IMR-90 (cell line): Measurements from ENCODE around the gene UBXN11. TPM values are rescaled to one million over a fixed set of nuclear protein-coding genes. Genes with fewer than 3 reads are reported as not detected.

Source experiments
- ATAC-seq: fragments of 200-7000 bp; cut with Tn5 transposase; 2 replicates; pipeline ENCODE4 v1.9.1; 2020; ENCODE audit warnings: low read depth, mild to moderate bottlenecking, moderate library complexity
- BruUV-seq: library from RNA; stranded (reverse); fragments of 400-500 nt; replicated peaks from 2 replicates; lab custom pipeline; 2021; lab: Mats Ljungman, UMichigan
- CTCF ChIA-PET: fragments of 300-600 bp; formaldehyde crosslinking; extraction: SDS; loops from one replicate; lab custom pipeline; 2021; ENCODE audit warnings: antibody characterized with exemption; lab: Yijun Ruan, JAX
- POLR2A ChIA-PET: fragments of 300-600 bp; sonication (Branson Sonifier 250); formaldehyde crosslinking; loops from one replicate; lab custom pipeline; 2022; ENCODE audit warnings: antibody characterized with exemption; ENCODE audit not compliant: unreplicated experiment; lab: Charles Lee
- DNase-seq: peaks from one replicate; pipeline ENCODE4 v3.0.0; 2013
- H2AFZ ChIP-seq: replicated peaks from 2 replicates; pipeline ENCODE3; 2013; ENCODE audit warnings: low read length, mild to moderate bottlenecking; ENCODE audit not compliant: poor library complexity
- H2AK5ac ChIP-seq: 2 replicates; pipeline ENCODE4 v1.6.1; 2013; ENCODE audit warnings: low read depth, low read length, inconsistent platforms
- H2AK9ac ChIP-seq: replicated peaks from 2 replicates; pipeline ENCODE3; 2013; ENCODE audit warnings: mild to moderate bottlenecking, low read depth, low read length, moderate library complexity; ENCODE audit not compliant: poor library complexity
- H2BK120ac ChIP-seq: 2 replicates; pipeline ENCODE4 v1.6.1; 2013; ENCODE audit warnings: low read depth, low read length, inconsistent platforms
- H2BK15ac ChIP-seq: 3 replicates; pipeline ENCODE4 v1.6.1; 2013; ENCODE audit warnings: low read depth, low read length, inconsistent platforms
- H2BK20ac ChIP-seq: 2 replicates; pipeline ENCODE4 v1.6.1; 2013; ENCODE audit warnings: low read depth, mild to moderate bottlenecking, inconsistent platforms, low read length, moderate library complexity
- H2BK5ac ChIP-seq: 2 replicates; pipeline ENCODE4 v1.6.1; 2013; ENCODE audit warnings: mild to moderate bottlenecking, low read depth, low read length, inconsistent platforms; ENCODE audit not compliant: poor library complexity, severe bottlenecking
- H3K14ac ChIP-seq: replicated peaks from 2 replicates; pipeline ENCODE4 v1.6.1; 2013; ENCODE audit warnings: low read depth, low read length, inconsistent platforms
- H3K18ac ChIP-seq: 2 replicates; pipeline ENCODE4 v1.6.1; 2013; ENCODE audit warnings: low read depth, low read length, control low read depth
- H3K23ac ChIP-seq: 2 replicates; pipeline ENCODE4 v1.6.1; 2013; ENCODE audit warnings: low read depth, low read length, inconsistent platforms
- H3K27ac ChIP-seq: 2 replicates; pipeline ENCODE4 v1.5.1; 2013; ENCODE audit warnings: mild to moderate bottlenecking, control low read depth, low read length; ENCODE audit not compliant: insufficient read depth
- H3K27me3 ChIP-seq: 2 replicates; pipeline ENCODE4 v1.6.1; 2013; ENCODE audit warnings: low read length; ENCODE audit not compliant: control insufficient read depth, insufficient read depth
- H3K36me3 ChIP-seq: 2 replicates; pipeline ENCODE4 v1.6.1; 2013; ENCODE audit warnings: low read length, mixed read lengths; ENCODE audit not compliant: control insufficient read depth, insufficient read depth
- H3K4ac ChIP-seq: 2 replicates; pipeline ENCODE4 v1.6.1; 2013; ENCODE audit warnings: low read depth, low read length, inconsistent platforms
- H3K4me1 ChIP-seq: 2 replicates; pipeline ENCODE4 v1.6.1; 2013; ENCODE audit warnings: low read length, mixed read lengths; ENCODE audit not compliant: control insufficient read depth, insufficient read depth
- H3K4me2 ChIP-seq: 2 replicates; pipeline ENCODE4 v1.6.1; 2013; ENCODE audit warnings: low read depth, mild to moderate bottlenecking, control low read depth, low read length, moderate library complexity
- H3K4me3 ChIP-seq: 2 replicates; pipeline ENCODE4 v1.5.1; 2013; ENCODE audit warnings: low read depth, mild to moderate bottlenecking, control low read depth, low read length, moderate library complexity; ENCODE audit not compliant: insufficient read depth
- H3K56ac ChIP-seq: 2 replicates; pipeline ENCODE4 v1.6.1; 2013; ENCODE audit warnings: low read length, inconsistent platforms; ENCODE audit not compliant: insufficient read depth; ENCODE audit errors: extremely low read depth
- H3K79me1 ChIP-seq, 2 experiments: 2 replicates each; pipeline ENCODE4 v1.6.1; 2013; ENCODE audit warnings: low read length in 2 of 2, inconsistent platforms in 1 of 2, low read depth in 1 of 2
- H3K9ac ChIP-seq: 2 replicates; pipeline ENCODE4 v1.6.1; 2013; ENCODE audit warnings: low read depth, low read length, control low read depth
- H3K9me1 ChIP-seq: 2 replicates; pipeline ENCODE4 v1.6.1; 2013; ENCODE audit warnings: low read length, inconsistent platforms; ENCODE audit not compliant: insufficient read depth
- H3K9me3 ChIP-seq: 2 replicates; pipeline ENCODE4 v1.6.1; 2013; ENCODE audit warnings: low read length; ENCODE audit not compliant: control insufficient read depth, insufficient read depth
- H4K20me1 ChIP-seq: 2 replicates; pipeline ENCODE4 v1.6.1; 2013; ENCODE audit warnings: low read length, inconsistent platforms; ENCODE audit not compliant: insufficient read depth
- H4K5ac ChIP-seq: 2 replicates; pipeline ENCODE4 v1.6.1; 2013; ENCODE audit warnings: mild to moderate bottlenecking, low read depth, low read length, control low read depth
- H4K8ac ChIP-seq, 2 experiments: 2 replicates each; pipeline ENCODE4 v1.6.1; 2013; ENCODE audit warnings: low read depth in 2 of 2, low read length in 2 of 2, control low read depth in 1 of 2, inconsistent platforms in 1 of 2
- H4K91ac ChIP-seq: 2 replicates; pipeline ENCODE4 v1.6.1; 2013; ENCODE audit warnings: low read depth, low read length, inconsistent platforms; ENCODE audit not compliant: insufficient read depth
- BHLHE40 ChIP-seq: fragments of 150-350 bp; IDR thresholded peaks from 2 replicates; pipeline ENCODE4 v1.6.1; 2016; ENCODE audit warnings: mild to moderate bottlenecking, low read depth, low read length
- CEBPB ChIP-seq: IDR thresholded peaks from 2 replicates; pipeline ENCODE4 v1.6.1; 2012; ENCODE audit warnings: low read depth, low read length, improper control_type of control experiment
- CHD1 ChIP-seq: IDR thresholded peaks from 2 replicates; pipeline ENCODE4 v1.6.1; 2012; ENCODE audit warnings: low read depth, low read length, improper control_type of control experiment
- MAFK ChIP-seq: IDR thresholded peaks from 2 replicates; pipeline ENCODE4 v1.6.1; 2012; ENCODE audit warnings: low read depth, low read length, improper control_type of control experiment
- MAZ ChIP-seq: IDR thresholded peaks from 2 replicates; pipeline ENCODE4 v1.6.1; 2012; ENCODE audit warnings: low read depth, mild to moderate bottlenecking, low read length, improper control_type of control experiment, moderate library complexity, borderline replicate concordance
- POLR2A ChIP-seq: IDR thresholded peaks from 2 replicates; pipeline ENCODE4 v1.6.1; 2012; ENCODE audit warnings: mild to moderate bottlenecking, low read depth, low read length
- RAD21 ChIP-seq: IDR thresholded peaks from 2 replicates; pipeline ENCODE4 v1.6.1; 2012; ENCODE audit warnings: low read length, improper control_type of control experiment
- RCOR1 ChIP-seq: IDR thresholded peaks from 2 replicates; pipeline ENCODE4 v1.6.1; 2012; ENCODE audit warnings: mild to moderate bottlenecking, low read length, improper control_type of control experiment; ENCODE audit not compliant: insufficient replicate concordance
- RFX5 ChIP-seq: IDR thresholded peaks from 2 replicates; pipeline ENCODE4 v1.8.0; 2012; ENCODE audit warnings: low read depth, mild to moderate bottlenecking, low read length, moderate library complexity
- SMC3 ChIP-seq: fragments of 150-350 bp; IDR thresholded peaks from 2 replicates; pipeline ENCODE4 v1.6.1; 2016; ENCODE audit warnings: low read depth, mild to moderate bottlenecking, antibody characterized with exemption, low read length, moderate library complexity
- USF2 ChIP-seq: fragments of 150-350 bp; IDR thresholded peaks from 2 replicates; pipeline ENCODE4 v1.6.1; 2017; ENCODE audit warnings: mild to moderate bottlenecking, antibody characterized with exemption, low read length, low read depth
- WGBS, 2 experiments: methylation state at CpG; one replicate each; pipeline versions ENCODE4 v1.1.5 to v1.1.7; 2013; ENCODE audit warnings: missing lambda C conversion rate in 2 of 2; ENCODE audit not compliant: insufficient read length in 1 of 2; ENCODE audit errors: extremely low coverage in 2 of 2; 5-methylcytosine and 5-hydroxymethylcytosine counted together
- dilution Hi-C: fragments of 300-500 bp; cut with HindIII; formaldehyde crosslinking; loops from one replicate; pipeline ENCODE4 v1.14.3; 2018; ENCODE audit warnings: low sequenced_read_pairs; ENCODE audit not compliant: unreplicated experiment
- in situ Hi-C: fragments of 300-500 bp; cut with MboI; formaldehyde crosslinking; loops from 3 replicates; pipeline ENCODE4 v1.14.3; 2019; ENCODE audit warnings: low sequenced_read_pairs, inconsistent platforms, mixed read lengths
- intact Hi-C: fragments of 100-400 bp; cut with micrococcal nuclease; formaldehyde crosslinking; loops from 2 replicates; pipeline ENCODE4 v1.10.0; 2022
- polyA plus RNA-seq, 3 experiments: library from polyadenylated mRNA; depleted of rRNA; stranded (reverse); fragments of >200 nt; gene quantifications; 2 replicates each; pipeline ENCODE4 v1.2.3, GENCODE V29; 2012; ENCODE audit warnings: low replicate concordance in 1 of 3
- total RNA-seq: library from RNA; depleted of rRNA; stranded (reverse); fragments of >200 nt; gene quantifications from 2 replicates; pipeline ENCODE4 v1.2.3, GENCODE V29; 2012
- TF ChIP-seq, protein P1 (sequence below): fragments of 150-350 bp; IDR thresholded peaks from 2 replicates; pipeline ENCODE4 v1.6.1; 2016; ENCODE audit warnings: low read depth, mild to moderate bottlenecking, low read length, moderate library complexity, borderline replicate concordance
- TF ChIP-seq, protein P2 (sequence below): conservative IDR thresholded peaks from 2 replicates; pipeline ENCODE4 v1.5.1; 2012; ENCODE audit warnings: mild to moderate bottlenecking, low read depth, low read length, improper control_type of control experiment

UBXN11 gene
- total and polyA plus RNA-seq, 2 of the 4 experiments (the other 2 are of a cell fraction): 5.2 to 17.0 TPM

DNA sequence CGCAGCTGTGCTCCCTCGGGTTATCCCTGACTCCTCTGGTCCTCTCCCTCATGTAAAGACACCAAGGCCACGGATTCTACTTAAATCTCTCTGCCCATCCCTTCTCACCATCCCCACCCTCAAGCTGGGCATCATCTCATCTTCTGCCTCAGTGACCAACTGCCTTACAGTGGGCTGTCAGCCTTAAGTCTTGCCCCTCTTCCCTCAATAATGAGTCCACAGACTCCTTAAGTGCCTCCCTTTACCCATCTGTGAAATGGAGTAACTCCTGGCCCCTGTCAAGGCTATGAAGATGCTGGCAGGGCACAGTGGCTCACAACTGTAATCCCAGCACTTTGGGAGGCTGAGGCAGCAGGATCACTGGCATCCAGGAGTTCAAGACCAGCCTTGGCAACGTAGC is 14.5 kb downstream of the UBXN11 start:
- H3K9me3 ChIP-seq: no peaks in the 10 kb centered on the region
- TF ChIP-seq SMC3 (no peak), USF2 (no peak), RFX5 (no peak), POLR2A (no peak), RCOR1 (no peak), BHLHE40 (no peak), MAFK (no peak), CEBPB (no peak), MAZ (no peak), CHD1 (no peak), RAD21 (no peak)
- TF ChIP-seq, protein P1, sequence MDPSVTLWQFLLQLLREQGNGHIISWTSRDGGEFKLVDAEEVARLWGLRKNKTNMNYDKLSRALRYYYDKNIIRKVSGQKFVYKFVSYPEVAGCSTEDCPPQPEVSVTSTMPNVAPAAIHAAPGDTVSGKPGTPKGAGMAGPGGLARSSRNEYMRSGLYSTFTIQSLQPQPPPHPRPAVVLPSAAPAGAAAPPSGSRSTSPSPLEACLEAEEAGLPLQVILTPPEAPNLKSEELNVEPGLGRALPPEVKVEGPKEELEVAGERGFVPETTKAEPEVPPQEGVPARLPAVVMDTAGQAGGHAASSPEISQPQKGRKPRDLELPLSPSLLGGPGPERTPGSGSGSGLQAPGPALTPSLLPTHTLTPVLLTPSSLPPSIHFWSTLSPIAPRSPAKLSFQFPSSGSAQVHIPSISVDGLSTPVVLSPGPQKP: no peak
- TF ChIP-seq, protein P2, sequence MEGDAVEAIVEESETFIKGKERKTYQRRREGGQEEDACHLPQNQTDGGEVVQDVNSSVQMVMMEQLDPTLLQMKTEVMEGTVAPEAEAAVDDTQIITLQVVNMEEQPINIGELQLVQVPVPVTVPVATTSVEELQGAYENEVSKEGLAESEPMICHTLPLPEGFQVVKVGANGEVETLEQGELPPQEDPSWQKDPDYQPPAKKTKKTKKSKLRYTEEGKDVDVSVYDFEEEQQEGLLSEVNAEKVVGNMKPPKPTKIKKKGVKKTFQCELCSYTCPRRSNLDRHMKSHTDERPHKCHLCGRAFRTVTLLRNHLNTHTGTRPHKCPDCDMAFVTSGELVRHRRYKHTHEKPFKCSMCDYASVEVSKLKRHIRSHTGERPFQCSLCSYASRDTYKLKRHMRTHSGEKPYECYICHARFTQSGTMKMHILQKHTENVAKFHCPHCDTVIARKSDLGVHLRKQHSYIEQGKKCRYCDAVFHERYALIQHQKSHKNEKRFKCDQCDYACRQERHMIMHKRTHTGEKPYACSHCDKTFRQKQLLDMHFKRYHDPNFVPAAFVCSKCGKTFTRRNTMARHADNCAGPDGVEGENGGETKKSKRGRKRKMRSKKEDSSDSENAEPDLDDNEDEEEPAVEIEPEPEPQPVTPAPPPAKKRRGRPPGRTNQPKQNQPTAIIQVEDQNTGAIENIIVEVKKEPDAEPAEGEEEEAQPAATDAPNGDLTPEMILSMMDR: no peak
- ChIA-PET CTCF (no interaction called here), POLR2A (no interaction called here)
- H3K9me1 ChIP-seq: peaks cover 6% of the 10 kb centered on the region; the same call in 1 of the 2 replicates
- no peak overlapping the region for H2BK15ac ChIP-seq
- no peak overlapping the region for H2AFZ ChIP-seq
- H2BK5ac ChIP-seq: no peak overlapping the region
- H3K23ac ChIP-seq: no peak overlapping the region
- in situ Hi-C loops: no loop called here
- H3K4ac ChIP-seq: no peak overlapping the region
- no peaks in the 10 kb centered on the region for H3K27me3 ChIP-seq
- H3K14ac ChIP-seq: no peak overlapping the region
- H2AK9ac ChIP-seq: no peak overlapping the region
- dilution Hi-C loops: no loop called here
- no peaks in the 10 kb centered on the region; the same call in 1 of the 2 replicates for H3K36me3 ChIP-seq
- H3K79me1 ChIP-seq: 0 out of 4 replicates have a peak, but pooled peaks cover 0 to 5% of the 10 kb centered on the region in 2 experiments
- no peak overlapping the region; the same call in 1 of the 2 replicates for H2AK5ac ChIP-seq
- ATAC-seq (no peak), DNase-seq (no peak)
- H3K4me1 ChIP-seq: no peaks in the 10 kb centered on the region; the same call in 1 of the 2 replicates
- H4K5ac ChIP-seq: no peak overlapping the region
- no peak overlapping the region for H3K4me3 ChIP-seq
- no peak overlapping the region for H3K9ac ChIP-seq
- no peak overlapping the region for H3K27ac ChIP-seq
- H4K91ac ChIP-seq: no peak overlapping the region
- no peak overlapping the region for H3K56ac ChIP-seq
- H4K8ac ChIP-seq: no peak overlapping the region
- no peak overlapping the region for H3K4me2 ChIP-seq
- 91% methylated on average over 4 of the region's 4 CpGs; no CpG with 5 or more reads in 1 of the 2 experiments for WGBS, 2 experiments
- H3K18ac ChIP-seq: no peak overlapping the region
- intact Hi-C loops: no loop called here
- H2BK20ac ChIP-seq: no peak overlapping the region
- H4K20me1 ChIP-seq: no peaks in the 10 kb centered on the region
- BruUV-seq: no TSS peak
- H2BK120ac ChIP-seq: no peak overlapping the region
